ENCODE measurements around the gene TEKT1. TPM values are rescaled to one million over a fixed set of nuclear protein-coding genes. Genes with fewer than 3 reads are reported as not detected.
"Not testable (repeated sequence)": the region's sequence is repeated elsewhere in the genome, so short reads cannot be mapped to it uniquely, and the experiment has no call there.

TEKT1 gene
- total RNA-seq, 1 donor from 2014 or later = not detected

- intact Hi-C loops (cut with micrococcal nuclease) = no loop called here
- peaks cover 55% of the 10 kb centered on the region for H3K27me3 ChIP-seq (ENCODE audit: low read depth)
- H3K27ac ChIP-seq (replicated peaks) = no peak overlapping the region
- TF ChIP-seq CTCF (IDR thresholded peaks at IDR 0.05; ENCODE audit: borderline replicate concordance) = peak; percentile 21
- H3K4me3 ChIP-seq = no peak overlapping the region
- no peaks in the 10 kb centered on the region for H3K4me1 ChIP-seq
- H3K9me3 ChIP-seq (replicated peaks) = no peaks in the 10 kb centered on the region
- DNase-seq = no peak
- H3K36me3 ChIP-seq = no peaks in the 10 kb centered on the region
Observed at GRCh38 chr17:6853764-6854442, 22.4 kb upstream of the TEKT1 start.

- H3K4me3 ChIP-seq; DNase-seq; H3K4me1 ChIP-seq; H3K9me3 ChIP-seq (replicated peaks); H3K27ac ChIP-seq (replicated peaks); intact Hi-C loops (cut with micrococcal nuclease); H3K36me3 ChIP-seq: not testable (repeated sequence)
- peaks cover 60% of the 10 kb centered on the region for H3K27me3 ChIP-seq (ENCODE audit: low read depth)
Observed at GRCh38 chr17:6848545-6849179, 17.1 kb upstream of the TEKT1 start.

- H3K27me3 ChIP-seq (ENCODE audit: low read depth) = peaks cover 62% of the 10 kb centered on the region
- H3K27ac ChIP-seq (replicated peaks); intact Hi-C loops (cut with micrococcal nuclease); H3K9me3 ChIP-seq (replicated peaks); H3K36me3 ChIP-seq; H3K4me3 ChIP-seq; DNase-seq; H3K4me1 ChIP-seq: not testable (repeated sequence)
Observed at GRCh38 chr17:6846138-6846537, 14.6 kb upstream of the TEKT1 start.

GRCh38 chr17:6844406-6844805 is 12.9 kb upstream of the TEKT1 start:
- DNase-seq; H3K27ac ChIP-seq (replicated peaks); H3K4me3 ChIP-seq; intact Hi-C loops (cut with micrococcal nuclease); H3K36me3 ChIP-seq; H3K4me1 ChIP-seq; H3K9me3 ChIP-seq (replicated peaks): not testable (repeated sequence)
- peaks cover 65% of the 10 kb centered on the region for H3K27me3 ChIP-seq (ENCODE audit: low read depth)

- no peak overlapping the region for H3K4me3 ChIP-seq
- no peak for DNase-seq
- no peaks in the 10 kb centered on the region for H3K36me3 ChIP-seq
- TF ChIP-seq CTCF (IDR thresholded peaks at IDR 0.05; ENCODE audit: borderline replicate concordance) = peak; percentile 71
- no peak overlapping the region for H3K27ac ChIP-seq (replicated peaks)
- intact Hi-C loops (cut with micrococcal nuclease) = no loop called here
- H3K4me1 ChIP-seq = no peaks in the 10 kb centered on the region
- H3K9me3 ChIP-seq (replicated peaks) = no peaks in the 10 kb centered on the region
- H3K27me3 ChIP-seq (ENCODE audit: low read depth) = peaks cover 65% of the 10 kb centered on the region
Observed at GRCh38 chr17:6843241-6843880, 11.8 kb upstream of the TEKT1 start.

GRCh38 chr17:6841769-6842168 is 10.2 kb upstream of the TEKT1 start:
- H3K27ac ChIP-seq (replicated peaks); intact Hi-C loops (cut with micrococcal nuclease); H3K4me3 ChIP-seq; H3K36me3 ChIP-seq; DNase-seq; H3K4me1 ChIP-seq; H3K9me3 ChIP-seq (replicated peaks): not testable (repeated sequence)
- H3K27me3 ChIP-seq (ENCODE audit: low read depth) = peaks cover 70% of the 10 kb centered on the region

- intact Hi-C loops (cut with micrococcal nuclease) = no loop called here
- no peaks in the 10 kb centered on the region for H3K9me3 ChIP-seq (replicated peaks)
- no peaks in the 10 kb centered on the region for H3K36me3 ChIP-seq
- H3K4me3 ChIP-seq = no peak overlapping the region
- peaks cover 92% of the 10 kb centered on the region for H3K27me3 ChIP-seq (ENCODE audit: low read depth)
- H3K27ac ChIP-seq (replicated peaks) = no peak overlapping the region
- TF ChIP-seq CTCF (IDR thresholded peaks at IDR 0.05; ENCODE audit: borderline replicate concordance) = no peak
- no peak for DNase-seq
- peaks cover 10% of the 10 kb centered on the region for H3K4me1 ChIP-seq
Observed at GRCh38 chr17:6830383-6830986, 1.0 kb downstream of the TEKT1 start.

Measured in left ventricle myocardium inferior (tissue), 1 donor.